SK-N-SH (cell line): Measurements from ENCODE around the gene CXCL3.

Experiments used
- CTCF ChIP-seq: fragments of 200-600 bp; sonication (generic); IDR thresholded peaks from 2 replicates; pipeline ENCODE4 v1.6.1; 2017; ENCODE audit warnings: antibody characterized with exemption, mild to moderate bottlenecking, moderate library complexity
- NRF1 ChIP-seq: IDR thresholded peaks from 2 replicates; pipeline ENCODE4 v1.6.1; 2012; ENCODE audit warnings: low read depth, mild to moderate bottlenecking, low read length
- POLR2AphosphoS5 ChIP-seq: IDR thresholded peaks from 2 replicates; pipeline ENCODE4 v1.6.1; 2012; ENCODE audit warnings: low read depth, low read length
- REST ChIP-seq: IDR thresholded peaks from 2 replicates; pipeline ENCODE4 v1.6.1; 2012; ENCODE audit warnings: mild to moderate bottlenecking, low read depth, low read length, moderate library complexity
- USF1 ChIP-seq: IDR thresholded peaks from 2 replicates; pipeline ENCODE4 v1.4.0; 2012; ENCODE audit warnings: low read depth, borderline replicate concordance

GRCh38 chr4:74061430-74061829 is 22.9 kb upstream of the CXCL3 start:
- TF ChIP-seq REST: no peak
- no peak for TF ChIP-seq POLR2AphosphoS5
- TF ChIP-seq CTCF: no peak
- no peak for TF ChIP-seq USF1
- TF ChIP-seq NRF1: no peak
